HG03558 (cell line): ENCODE results near the gene TMTC2.

ENCODE experiments used
- ATAC-seq: cut with Tn5 transposase; IDR thresholded peaks from one replicate; pipeline ENCODE4 v1.9.1; 2021; ENCODE audit warnings: moderate number of reproducible peaks; ENCODE audit not compliant: unreplicated experiment; ENCODE audit errors: extremely low read depth

Gene TMTC2

GRCh38 chr12:82686168-82687020 is at the start of gene TMTC2:
Gene TMTC2, plus strand, starts transcription at chr12:82686906.
- ATAC-seq, result peak; percentile 83

GRCh38 chr12:82638324-82638723 is 48.4 kb upstream of the TMTC2 start:
- no peak for ATAC-seq

GRCh38 chr12:82644896-82645295 is 41.8 kb upstream of the TMTC2 start:
- ATAC-seq, result no peak

GRCh38 chr12:82645414-82645813 is 41.3 kb upstream of the TMTC2 start:
- no peak for ATAC-seq

- no peak for ATAC-seq
Measured at GRCh38 chr12:82647853-82648252, 38.9 kb upstream of the TMTC2 start.

- peak; percentile 34 for ATAC-seq
Measured at GRCh38 chr12:82648259-82648909, 38.3 kb upstream of the TMTC2 start.

- ATAC-seq, result peak; percentile 79
Measured at GRCh38 chr12:82650627-82651337, 35.9 kb upstream of the TMTC2 start.

GRCh38 chr12:82651489-82651888 is 35.2 kb upstream of the TMTC2 start:
- ATAC-seq, result no peak

GRCh38 chr12:82652071-82652470 is 34.6 kb upstream of the TMTC2 start:
- ATAC-seq, result no peak

GRCh38 chr12:82655751-82656150 is 31.0 kb upstream of the TMTC2 start:
- ATAC-seq, result no peak

- ATAC-seq, result no peak
Measured at GRCh38 chr12:82659343-82660207, 27.1 kb upstream of the TMTC2 start.

GRCh38 chr12:82660541-82661325 is 26.0 kb upstream of the TMTC2 start:
- no peak for ATAC-seq

- no peak for ATAC-seq
Measured at GRCh38 chr12:82663893-82664292, 22.8 kb upstream of the TMTC2 start.

- no peak for ATAC-seq
Measured at GRCh38 chr12:82665142-82665923, 21.4 kb upstream of the TMTC2 start.

- no peak for ATAC-seq
Measured at GRCh38 chr12:82666830-82667229, 19.9 kb upstream of the TMTC2 start.

- ATAC-seq, result no peak
Measured at GRCh38 chr12:82671673-82672195, 15.0 kb upstream of the TMTC2 start.

- no peak for ATAC-seq
Measured at GRCh38 chr12:82672811-82673495, 13.8 kb upstream of the TMTC2 start.

GRCh38 chr12:82673698-82674097 is 13.0 kb upstream of the TMTC2 start:
- no peak for ATAC-seq
